Fibroblast of skin of right quadriceps (primary cell): Measurements from ENCODE around the gene LHX2.

Experiments
- DNase-seq: peaks from one replicate; pipeline ENCODE4 v3.0.0-alpha.2; 2013

The LHX2 gene

DNA sequence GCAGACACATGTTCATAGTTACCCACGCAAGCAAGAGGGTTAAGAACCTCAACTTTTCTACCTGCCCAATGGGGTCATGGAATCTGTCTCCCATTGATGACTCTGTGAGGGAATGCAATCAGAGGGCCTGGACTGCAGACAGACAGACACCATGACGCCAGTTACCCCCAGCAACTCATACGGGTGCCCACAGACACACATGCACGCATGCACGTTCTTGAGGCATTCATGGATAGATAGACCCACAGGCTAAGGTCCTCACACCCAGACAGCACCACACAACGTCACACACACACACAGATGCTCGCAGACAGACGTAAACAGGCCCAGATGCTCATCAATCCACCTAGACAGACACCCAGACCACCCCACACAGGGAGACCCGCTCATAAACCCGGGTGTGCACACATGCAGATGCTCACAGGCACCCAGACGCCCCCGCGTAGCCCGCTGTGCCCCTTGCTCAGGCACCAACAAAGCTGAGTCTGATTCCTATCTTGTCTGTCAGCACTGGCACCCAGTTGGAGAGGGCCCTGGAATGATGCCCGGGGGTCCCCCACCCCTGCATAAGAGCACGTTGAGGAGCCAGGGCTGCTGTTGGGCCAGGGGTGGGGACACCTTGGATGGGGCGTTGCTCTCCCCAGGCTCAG lies 23.6 kb downstream of the LHX2 start:
- DNase-seq, result no peak

DNA sequence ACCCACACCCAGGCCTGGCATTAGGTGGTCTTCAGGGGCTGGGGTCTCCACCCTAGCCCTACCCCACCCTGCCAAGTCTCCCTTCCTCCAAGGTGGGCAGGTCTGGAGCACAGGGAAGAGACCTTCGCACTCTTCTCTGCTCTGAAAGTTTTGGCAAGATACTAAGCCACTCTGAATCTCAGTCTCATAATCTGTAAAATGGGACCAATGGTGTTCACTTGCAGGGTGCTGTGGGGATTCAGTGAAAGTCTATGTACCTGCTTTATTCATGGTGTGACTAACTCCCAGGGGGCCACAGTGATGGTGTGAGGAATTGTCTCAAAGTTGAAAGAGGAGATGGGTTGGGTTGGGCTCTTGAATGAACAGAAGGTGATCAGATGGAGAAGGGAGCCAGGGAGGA lies 25.0 kb downstream of the LHX2 start:
- no peak for DNase-seq

DNA sequence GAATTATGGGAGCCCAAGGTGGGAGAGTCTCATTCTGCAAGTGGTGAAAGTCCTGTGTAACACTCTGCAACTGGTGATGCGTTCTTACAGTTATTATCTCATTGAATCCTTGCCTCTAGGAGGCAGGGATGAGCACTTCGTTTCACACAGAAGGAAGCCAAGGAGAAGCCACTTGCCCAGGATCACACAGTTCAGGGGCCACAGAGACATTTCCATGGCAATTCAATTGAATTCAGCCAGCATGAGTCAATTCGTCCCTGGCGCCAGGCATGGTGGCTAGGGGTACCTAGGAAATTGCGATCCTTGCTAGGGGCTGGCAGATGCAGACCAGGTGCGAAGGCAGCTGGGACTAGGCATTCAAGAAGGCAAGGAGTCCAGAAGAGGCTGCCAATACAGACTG lies 26.2 kb downstream of the LHX2 start:
- no peak for DNase-seq

DNA sequence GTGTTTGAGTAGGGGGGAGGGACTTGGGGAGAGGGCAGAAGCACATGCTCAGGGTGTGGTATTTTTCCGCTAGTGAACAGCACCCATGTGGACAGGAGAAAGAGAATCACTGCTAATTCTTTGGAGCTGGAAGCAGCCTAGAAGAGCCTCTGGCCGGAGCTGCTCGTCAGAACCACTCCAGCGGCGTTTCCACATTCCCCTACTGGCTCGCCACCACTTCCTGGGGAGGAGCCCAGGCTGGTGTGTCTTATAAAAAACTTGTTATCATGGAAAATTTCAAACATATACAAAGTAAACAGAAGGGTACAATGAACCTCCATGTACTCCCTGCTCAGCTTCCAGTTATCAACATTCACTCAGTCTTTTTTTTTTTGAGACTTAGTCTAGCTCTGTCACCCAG lies 26.7 kb downstream of the LHX2 start:
- no peak for DNase-seq

DNA sequence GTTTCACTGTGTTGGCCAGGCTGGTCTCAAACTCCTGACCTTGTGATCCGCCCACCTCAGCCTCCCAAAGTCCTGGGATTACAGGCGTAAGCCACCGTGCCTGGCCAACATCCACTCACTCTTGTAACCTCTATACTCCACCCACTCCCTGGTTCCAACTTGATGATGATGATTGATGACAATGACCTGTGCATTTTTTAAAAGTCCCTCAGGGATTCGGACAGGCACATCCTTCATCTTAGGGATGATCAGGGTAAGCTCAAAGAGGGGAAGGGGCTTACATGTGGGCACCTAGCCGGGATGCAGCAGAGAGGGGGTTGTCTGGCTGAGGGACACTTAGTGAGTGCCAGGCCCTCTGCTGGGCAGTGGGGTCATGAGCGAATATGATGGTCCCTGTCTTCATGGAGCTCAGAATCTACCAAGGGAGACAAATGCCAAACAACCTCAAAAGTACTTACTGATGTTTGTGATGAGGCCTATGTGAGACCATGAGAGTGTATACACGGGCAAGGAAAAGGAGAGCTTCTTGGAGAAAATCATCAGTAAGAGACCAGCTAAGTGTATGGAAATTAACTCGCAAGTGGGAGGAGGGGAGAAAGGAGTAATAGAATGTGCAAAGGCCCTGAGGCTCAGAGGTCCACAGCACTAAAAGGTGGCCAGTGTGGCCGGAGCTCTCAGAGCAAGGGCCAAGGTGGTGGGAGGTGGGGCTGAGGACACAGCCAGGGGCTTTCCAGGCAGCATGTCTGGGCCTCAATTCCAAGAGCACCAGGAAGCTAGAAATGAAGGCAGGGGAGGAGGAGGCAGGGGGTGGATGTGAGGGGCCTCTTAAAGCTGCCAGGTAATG lies 27.4 kb downstream of the LHX2 start:
- no peak for DNase-seq

GRCh38 chr9:124040186-124040931 lies 28.8 kb downstream of the LHX2 start:
- DNase-seq, result peak; percentile 51

GRCh38 chr9:124040935-124041816 lies 29.6 kb downstream of the LHX2 start:
- DNase-seq, result peak; percentile 18

DNA sequence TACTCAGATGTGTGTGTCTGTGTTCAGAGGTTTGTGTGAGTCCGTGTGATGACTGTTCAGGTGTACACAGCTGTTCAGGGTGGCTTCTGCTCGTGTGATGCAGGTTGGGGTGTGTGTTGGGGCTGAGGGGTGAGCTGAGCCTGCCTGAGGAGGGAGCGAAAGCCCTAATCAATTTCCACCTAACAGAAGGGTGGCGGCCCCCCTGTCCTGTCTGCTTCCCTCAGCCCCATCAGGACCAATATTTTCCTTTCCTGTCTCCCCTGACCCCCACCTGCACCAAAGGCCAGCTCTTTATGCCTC lies 30.2 kb downstream of the LHX2 start:
- no peak for DNase-seq

GRCh38 chr9:124042201-124042721 lies 30.7 kb downstream of the LHX2 start:
- no peak for DNase-seq

GRCh38 chr9:124044448-124044847 lies 32.9 kb downstream of the LHX2 start:
- no peak for DNase-seq

DNA sequence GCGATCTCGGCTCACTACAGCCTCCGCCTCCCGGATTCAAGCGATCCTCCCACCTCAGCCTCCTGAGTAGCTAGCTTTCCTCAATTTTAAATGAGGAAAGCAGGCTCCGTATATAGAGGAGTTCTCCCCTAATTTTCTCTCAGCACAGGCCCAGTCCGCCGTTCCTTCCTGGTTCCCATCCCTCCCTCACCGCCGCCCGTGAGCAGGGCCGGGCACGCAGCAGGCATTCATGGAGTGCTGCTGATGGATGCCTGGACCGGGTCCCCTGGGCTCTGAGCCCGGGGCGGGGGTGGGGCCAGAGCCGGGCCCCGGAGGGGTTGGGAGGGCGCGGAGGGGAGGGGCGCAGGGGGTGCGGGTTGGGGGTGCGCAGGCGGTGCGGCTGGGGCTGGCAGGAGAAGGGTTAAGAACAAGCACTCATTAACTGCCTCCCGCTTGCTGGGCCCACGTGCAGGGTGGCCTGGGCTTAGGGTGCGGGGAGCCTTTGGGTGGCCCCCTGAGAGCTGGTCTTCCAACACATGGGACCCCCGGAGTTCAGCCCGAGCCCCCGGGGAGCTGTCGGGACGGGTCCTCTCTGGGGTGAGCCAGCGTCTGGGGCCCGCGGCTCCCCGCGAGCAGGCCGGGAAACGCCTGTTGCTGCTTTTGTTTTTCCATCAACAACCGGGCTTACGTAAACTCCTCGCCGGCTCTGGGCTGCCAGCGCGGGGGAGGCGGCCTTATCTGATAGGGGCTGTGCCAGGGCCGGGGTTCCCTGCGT lies 33.7 kb downstream of the LHX2 start:
- peak; percentile 21 for DNase-seq

- DNase-seq, result no peak
Measured at GRCh38 chr9:124045830-124046177, 34.2 kb downstream of the LHX2 start.

DNA sequence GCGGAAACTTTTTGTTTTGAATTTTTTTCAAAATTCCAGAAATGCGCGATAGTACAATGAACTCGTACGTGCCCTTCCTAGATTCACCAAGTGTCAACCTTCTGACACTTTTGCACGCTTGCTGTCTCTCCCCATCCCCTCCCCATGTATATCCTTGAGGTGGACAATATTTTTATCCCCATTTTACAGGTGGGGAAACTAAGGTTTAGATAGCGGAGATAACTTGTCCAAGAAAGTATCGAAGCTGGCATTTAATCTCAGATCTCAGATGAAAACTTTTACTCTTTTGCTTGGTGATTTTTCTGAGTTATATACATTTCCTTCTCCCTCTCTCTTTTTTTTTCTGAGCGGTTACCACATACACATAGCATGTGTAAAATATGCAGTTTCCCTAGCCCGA lies 34.6 kb downstream of the LHX2 start:
- DNase-seq, result no peak

GRCh38 chr9:124047251-124047672 lies 35.7 kb downstream of the LHX2 start:
- no peak for DNase-seq

GRCh38 chr9:124050955-124051354 lies 39.4 kb downstream of the LHX2 start:
- no peak for DNase-seq

DNA sequence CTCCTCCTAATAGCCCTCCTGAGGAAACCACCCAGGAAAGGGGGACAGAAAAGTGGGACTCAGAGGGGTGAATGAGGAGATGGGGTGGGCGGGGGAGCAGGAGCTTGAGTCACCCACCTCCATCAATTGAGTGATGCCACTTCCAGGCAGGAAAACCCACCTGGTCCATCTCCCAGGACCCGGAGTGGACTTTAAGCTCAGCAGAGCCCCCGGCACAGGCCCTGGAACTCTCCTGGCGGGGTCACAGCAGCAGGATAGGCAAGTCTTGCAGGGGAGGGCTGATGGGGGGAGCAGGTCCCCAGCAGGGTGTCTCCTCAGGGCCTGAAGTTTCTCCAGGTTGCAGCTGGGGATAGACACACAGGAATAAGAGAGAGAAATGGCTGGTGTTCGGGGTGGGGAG lies 40.8 kb downstream of the LHX2 start:
- DNase-seq, result no peak

GRCh38 chr9:124054582-124055227 lies 43.1 kb downstream of the LHX2 start:
- DNase-seq, result peak; percentile 82

- no peak for DNase-seq
Measured at GRCh38 chr9:124060844-124061605, 49.5 kb downstream of the LHX2 start.

DNA sequence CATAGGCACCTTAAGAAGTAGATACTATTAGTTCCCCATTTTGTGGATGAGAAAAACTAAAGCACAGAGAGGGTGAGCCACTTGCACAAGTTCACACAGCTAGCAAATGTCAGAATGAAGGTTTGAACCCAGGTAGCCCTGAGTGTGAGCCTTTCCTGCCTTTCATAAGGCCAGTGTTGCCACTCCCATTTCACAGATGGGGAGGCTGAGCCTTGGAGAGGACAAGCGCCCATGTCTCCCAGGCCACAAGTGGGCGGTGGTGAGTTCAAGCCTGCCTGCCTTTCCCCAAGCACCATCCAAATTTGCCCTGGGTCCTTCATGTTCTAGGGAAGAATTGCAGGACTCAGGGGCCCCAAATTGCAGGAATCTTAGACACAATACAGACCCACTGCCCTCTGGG lies 50.6 kb downstream of the LHX2 start:
- DNase-seq, result no peak

DNA sequence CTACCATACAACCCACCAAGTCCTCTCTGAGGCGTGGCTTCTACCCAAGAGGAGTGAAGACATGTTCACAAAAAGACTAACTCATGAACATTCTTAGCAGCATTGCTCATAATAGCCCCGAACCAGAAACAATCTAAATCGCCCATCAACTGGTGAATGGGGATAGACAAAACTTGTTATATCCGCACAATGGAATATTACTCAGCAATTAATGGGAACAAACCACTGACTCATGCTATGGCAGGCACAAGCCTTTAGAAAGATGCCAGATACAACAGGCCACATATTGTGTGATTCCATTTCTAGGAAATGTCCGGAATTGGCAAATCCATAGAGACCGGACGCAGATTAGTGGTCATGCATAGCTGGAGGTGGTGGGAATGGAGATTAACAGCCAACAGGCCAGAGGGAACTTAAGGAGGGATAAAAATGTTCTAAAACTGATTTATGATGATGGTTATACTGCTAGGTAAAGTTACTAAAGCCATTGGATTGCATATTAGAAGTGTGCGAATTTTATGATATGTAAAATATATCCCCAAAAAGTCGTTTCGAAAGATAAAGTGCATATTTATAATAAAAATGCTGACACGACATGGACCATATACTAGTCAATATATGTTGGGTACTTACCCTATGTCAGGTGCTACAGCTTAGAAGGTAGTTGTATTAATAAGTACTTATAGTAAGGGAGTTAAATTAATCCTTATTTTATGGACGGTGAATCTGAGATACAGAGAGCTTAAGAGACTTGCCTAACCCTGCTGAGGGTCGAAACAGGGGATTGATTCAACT lies 55.4 kb downstream of the LHX2 start:
- DNase-seq, result no peak
